Esophagus muscularis mucosa (tissue), 2 donors: Measurements from ENCODE around the gene ABO.

Experiments
- EP300 ChIP-seq: sonication (generic); formaldehyde crosslinking; IDR thresholded peaks from one replicate; pipeline ENCODE4 v1.6.1; 2017; ENCODE audit warnings: antibody characterized with exemption
- POLR2A ChIP-seq: fragments of 450-650 bp; IDR thresholded peaks from one replicate; pipeline ENCODE4 v1.6.1; 2017; ENCODE audit warnings: antibody characterized with exemption, moderate library complexity, mild to moderate bottlenecking, low read depth

- no peak for TF ChIP-seq POLR2A
- no peak for TF ChIP-seq EP300
These were observed 25.7 kb downstream of the ABO start for GRCh38 chr9:133249337-133249736.
